ENCODE measurements around the gene CKLF. TPM values are rescaled to one million over a fixed set of nuclear protein-coding genes. Genes with fewer than 3 reads are reported as not detected.

The CKLF gene
- total RNA-seq, 2 donors from 2014 or later, result 27.5 to 31.8 TPM

GRCh38 chr16:66516509-66516807, 35.9 kb upstream of the CKLF start:
- DNase-seq, result no peak
- no peak for ATAC-seq
- intact Hi-C loops (cut with DNase I, micrococcal nuclease), result no loop called here

GRCh38 chr16:66516808-66517585, 35.4 kb upstream of the CKLF start:
- intact Hi-C loops (cut with DNase I, micrococcal nuclease), result no loop called here
- ATAC-seq (peak; percentile 94), DNase-seq (peak; percentile 95 to 99)

GRCh38 chr16:66517586-66518263, 34.7 kb upstream of the CKLF start:
- intact Hi-C loops (cut with DNase I, micrococcal nuclease), result no loop called here
- no peak for DNase-seq
- peak; percentile 1 for ATAC-seq

- intact Hi-C loops (cut with DNase I, micrococcal nuclease), result no loop called here
- DNase-seq (no peak), ATAC-seq (no peak)
Measured at GRCh38 chr16:66519482-66520373, 32.6 kb upstream of the CKLF start.

GRCh38 chr16:66520406-66521170, 31.8 kb upstream of the CKLF start:
- no peak for ATAC-seq
- DNase-seq, result peak; percentile 42 to 59

GRCh38 chr16:66521252-66521713, 31.1 kb upstream of the CKLF start:
- intact Hi-C loops (cut with DNase I, micrococcal nuclease), result no loop called here
- DNase-seq (no peak), ATAC-seq (no peak)

More at GRCh38 chr16:66520406-66521170, 31.8 kb upstream of the CKLF start:
- intact Hi-C loops (cut with DNase I, micrococcal nuclease), result no loop called here

- DNase-seq (peak; percentile 60 to 79), ATAC-seq (peak; percentile 18)
- intact Hi-C loops (cut with DNase I, micrococcal nuclease), result no loop called here
Measured at GRCh38 chr16:66521951-66522771, 30.2 kb upstream of the CKLF start.

GRCh38 chr16:66522816-66523590, 29.4 kb upstream of the CKLF start:
- intact Hi-C loops (cut with DNase I, micrococcal nuclease), result no loop called here
- DNase-seq (no peak), ATAC-seq (no peak)

- ATAC-seq (no peak), DNase-seq (no peak)
- intact Hi-C loops (cut with DNase I, micrococcal nuclease), result no loop called here
Measured at GRCh38 chr16:66523861-66524354, 28.5 kb upstream of the CKLF start.

- peak in 1 of 2 donors; percentile 71 for DNase-seq
- intact Hi-C loops (cut with DNase I, micrococcal nuclease), result no loop called here
- ATAC-seq, result peak; percentile 52
Measured at GRCh38 chr16:66524601-66525164, 27.7 kb upstream of the CKLF start.

GRCh38 chr16:66525396-66526180, 26.8 kb upstream of the CKLF start:
- intact Hi-C loops (cut with DNase I, micrococcal nuclease), result no loop called here
- no peak for DNase-seq
- ATAC-seq, result no peak

- ATAC-seq (no peak), DNase-seq (no peak)
- intact Hi-C loops (cut with DNase I, micrococcal nuclease), result no loop called here
Measured at GRCh38 chr16:66528294-66528693, 24.1 kb upstream of the CKLF start.

GRCh38 chr16:66529475-66529874, 22.9 kb upstream of the CKLF start:
- ATAC-seq (no peak), DNase-seq (no peak)
- intact Hi-C loops (cut with DNase I, micrococcal nuclease), result no loop called here

- DNase-seq, result no peak
- intact Hi-C loops (cut with DNase I, micrococcal nuclease), result no loop called here
- no peak for ATAC-seq
Measured at GRCh38 chr16:66534376-66534799, 18.0 kb upstream of the CKLF start.

GRCh38 chr16:66536525-66536924, 15.9 kb upstream of the CKLF start:
- intact Hi-C loops (cut with DNase I, micrococcal nuclease), result no loop called here
- ATAC-seq (no peak), DNase-seq (no peak)

- ATAC-seq (no peak), DNase-seq (no peak)
- intact Hi-C loops (cut with DNase I, micrococcal nuclease), result no loop called here
Measured at GRCh38 chr16:66537236-66537635, 15.1 kb upstream of the CKLF start.

All from left colon (tissue), 2 donors.